GM19099 (cell line): ENCODE measurements around the gene UST.

Experiments used
- POLR2A ChIP-seq: IDR thresholded peaks from 3 replicates; pipeline ENCODE4 v1.6.1; 2011; ENCODE audit warnings: low read depth; ENCODE audit not compliant: insufficient read length; ENCODE audit errors: extremely low read depth

UST gene

DNA sequence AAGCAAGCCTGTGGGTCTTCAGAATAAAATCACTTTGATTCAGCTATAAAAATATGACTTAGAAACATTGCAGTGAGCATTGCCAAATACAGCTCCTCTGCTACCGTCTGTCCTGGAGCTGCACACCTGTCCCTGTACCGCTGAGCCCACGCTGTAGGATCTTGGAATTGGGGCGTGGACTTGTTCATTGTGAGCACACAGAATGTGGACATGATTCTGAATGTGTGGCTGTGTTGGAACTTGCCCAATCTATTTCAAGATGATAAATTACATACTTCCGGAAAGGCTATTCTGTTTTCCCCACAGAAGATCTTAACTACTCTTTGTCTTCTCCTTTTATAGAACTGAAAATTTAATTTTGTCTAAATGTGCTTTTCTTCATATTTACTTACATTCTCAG is 107.3 kb downstream of the UST start:
- no peak for TF ChIP-seq POLR2A

DNA sequence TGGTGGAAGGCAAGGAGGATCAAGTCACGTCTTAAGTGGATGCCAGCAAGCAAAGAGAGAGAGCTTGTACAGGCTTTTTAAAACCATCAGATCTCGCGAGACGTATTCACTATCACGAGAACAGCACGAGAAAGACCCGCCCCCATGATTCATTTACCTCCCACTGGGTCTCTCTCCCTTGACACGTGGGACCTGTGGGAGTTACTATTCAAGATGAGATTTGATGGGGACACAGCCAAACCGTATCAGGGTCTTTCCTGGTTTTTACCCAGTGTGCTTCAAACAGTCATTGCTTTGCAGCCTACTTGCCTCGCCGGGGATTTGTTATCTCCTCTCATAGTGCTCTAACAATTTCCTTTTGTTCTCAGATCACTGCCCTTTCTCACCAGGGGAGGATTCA is 108.2 kb downstream of the UST start:
- no peak for TF ChIP-seq POLR2A

DNA sequence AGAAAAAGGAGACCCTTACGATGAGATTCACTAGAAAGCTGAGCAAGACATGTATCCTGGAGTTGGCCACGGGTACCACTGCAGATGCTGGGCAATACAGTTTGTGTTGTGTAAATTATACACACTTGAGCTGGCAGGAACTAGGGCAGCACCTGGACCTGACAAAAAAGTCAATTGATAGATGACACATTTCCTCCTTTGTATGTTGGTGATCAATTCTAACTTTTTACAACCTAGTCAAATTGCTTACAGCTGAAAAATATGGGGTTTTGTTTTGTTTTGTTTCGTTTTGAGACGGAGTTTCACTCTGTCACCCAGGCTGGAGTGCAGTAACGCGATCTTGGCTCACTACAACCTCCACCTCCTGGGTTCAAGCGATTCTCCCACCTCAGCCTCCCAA is 108.9 kb downstream of the UST start:
- TF ChIP-seq POLR2A, result no peak

GRCh38 chr6:148857798-148858390 is 111.1 kb downstream of the UST start:
- TF ChIP-seq POLR2A, result no peak

- no peak for TF ChIP-seq POLR2A
Measured at GRCh38 chr6:148864941-148865340, 118.1 kb downstream of the UST start.

DNA sequence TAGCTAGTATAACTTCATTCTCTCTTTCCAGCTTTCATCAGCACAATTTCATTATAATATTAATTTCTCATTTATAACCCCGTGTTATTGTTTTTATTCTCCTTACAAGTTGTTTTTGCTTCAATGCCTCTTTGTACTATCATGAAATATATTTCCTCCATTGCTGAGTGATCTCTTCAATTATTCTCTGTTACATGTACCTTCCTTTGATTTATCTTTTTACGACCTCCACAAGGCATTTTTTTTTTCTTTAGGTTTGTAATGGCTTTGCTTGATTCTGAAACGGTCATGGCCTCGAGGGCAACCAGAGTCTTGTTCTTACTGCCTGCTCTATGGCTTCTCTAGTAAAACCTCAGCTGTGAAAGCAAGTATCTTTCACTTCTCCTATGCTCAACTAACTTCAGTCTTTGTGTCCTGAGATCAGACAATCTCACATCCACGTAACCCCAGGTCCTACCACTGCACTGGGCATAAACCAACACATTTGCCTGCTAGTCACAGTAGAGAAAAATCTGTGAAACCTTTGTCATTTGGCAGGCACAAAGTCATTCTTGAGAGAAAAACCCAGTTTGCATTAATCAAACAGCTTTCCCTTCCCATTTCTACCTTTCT is 119.9 kb downstream of the UST start:
- no peak for TF ChIP-seq POLR2A

GRCh38 chr6:148867862-148868261 is 121.0 kb downstream of the UST start:
- no peak for TF ChIP-seq POLR2A

GRCh38 chr6:148868314-148868713 is 121.5 kb downstream of the UST start:
- no peak for TF ChIP-seq POLR2A

DNA sequence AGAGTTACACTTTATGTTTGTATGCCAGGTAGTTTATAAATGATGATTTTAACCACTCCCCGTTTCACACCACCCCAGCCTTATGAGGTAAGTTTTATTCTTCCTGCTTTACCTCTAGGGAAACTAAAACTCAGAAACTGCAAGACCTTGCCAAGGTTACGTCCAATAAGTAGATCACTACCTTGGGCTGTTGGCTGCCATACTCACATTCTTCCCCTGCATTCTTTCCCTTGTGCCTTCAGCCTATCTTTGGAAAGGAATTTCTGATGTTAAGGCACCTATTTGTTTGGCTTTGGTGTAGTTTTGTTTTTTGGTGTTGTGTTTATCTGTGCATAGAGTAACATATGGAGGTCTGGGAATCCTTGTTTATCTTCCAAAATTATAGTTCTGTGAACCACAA is 122.1 kb downstream of the UST start:
- TF ChIP-seq POLR2A, result no peak

GRCh38 chr6:148869585-148869984 is 122.8 kb downstream of the UST start:
- no peak for TF ChIP-seq POLR2A

DNA sequence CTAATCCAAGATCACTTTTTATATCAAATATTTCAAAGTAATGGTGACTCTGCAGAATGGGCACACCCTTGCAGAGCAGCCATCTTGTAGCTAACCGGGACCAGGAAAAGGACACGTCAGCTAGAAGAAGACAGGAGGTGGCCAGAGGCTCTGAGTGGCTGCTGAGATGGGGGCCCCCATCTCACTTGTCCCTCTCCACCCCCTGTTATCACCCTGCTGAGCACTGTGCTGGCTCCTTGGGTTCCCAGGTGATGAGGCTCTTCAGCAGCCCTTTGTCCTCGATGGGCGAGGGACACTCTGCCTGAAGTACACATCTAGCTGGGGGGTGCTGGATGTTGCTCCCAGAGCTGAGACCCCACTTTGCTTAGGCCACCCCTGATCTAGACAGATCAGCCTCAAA is 126.3 kb downstream of the UST start:
- no peak for TF ChIP-seq POLR2A

DNA sequence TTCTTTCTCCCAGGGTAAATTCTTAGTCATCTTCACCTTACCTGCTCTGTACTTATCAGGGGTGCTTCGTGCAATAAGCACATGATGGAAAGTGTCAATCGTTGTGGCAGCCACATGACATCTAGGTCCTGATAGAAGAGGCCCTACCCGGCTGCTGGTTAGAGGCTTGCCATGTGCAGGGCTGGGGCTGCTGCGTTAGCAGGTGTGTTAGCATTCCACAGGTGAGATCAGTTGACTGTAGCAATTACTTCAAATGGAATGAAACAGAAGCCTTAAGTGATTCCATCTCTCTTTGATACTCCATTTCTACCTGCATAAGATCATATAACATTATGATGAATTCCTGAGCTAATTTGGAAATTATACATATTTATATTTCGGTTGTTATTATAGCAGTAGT is 127.0 kb downstream of the UST start:
- no peak for TF ChIP-seq POLR2A

GRCh38 chr6:148874698-148875293 is 128.0 kb downstream of the UST start:
- TF ChIP-seq POLR2A, result no peak

- no peak for TF ChIP-seq POLR2A
Measured at GRCh38 chr6:148878683-148879082, 131.9 kb downstream of the UST start.

DNA sequence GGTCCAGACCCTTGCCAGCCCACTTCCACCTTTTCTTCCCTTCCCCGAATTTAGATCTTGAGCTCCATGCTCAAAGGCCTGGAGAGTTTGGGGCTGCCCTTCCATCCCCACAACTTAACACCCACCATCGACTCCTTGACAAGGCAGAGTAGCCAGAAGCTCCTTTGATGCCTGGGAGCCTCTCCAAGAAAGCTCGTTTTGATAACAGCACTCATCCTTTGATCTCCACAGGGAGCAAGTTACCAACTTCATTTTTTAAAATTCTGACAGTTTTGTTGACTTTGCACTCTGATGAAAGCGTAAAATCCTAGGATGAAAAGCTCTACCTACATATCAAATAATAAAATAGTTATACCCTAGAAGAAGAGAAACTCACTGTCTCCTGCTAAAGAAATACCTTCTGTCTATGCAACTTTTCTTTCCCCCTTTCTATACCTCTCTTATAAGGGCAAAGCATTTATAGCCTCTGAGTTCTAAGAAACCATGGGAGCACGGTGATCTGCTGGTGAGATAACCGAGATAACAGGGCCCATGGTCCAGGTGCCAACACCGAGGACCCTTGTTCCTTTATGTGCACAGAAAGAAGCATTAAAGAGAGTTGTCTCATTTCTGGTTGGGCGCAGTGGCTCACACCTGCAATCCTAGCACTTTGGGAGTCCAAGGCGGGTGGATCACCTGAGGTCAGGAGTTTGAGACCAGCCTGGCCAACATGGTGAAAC is 134.9 kb downstream of the UST start:
- TF ChIP-seq POLR2A, result no peak

DNA sequence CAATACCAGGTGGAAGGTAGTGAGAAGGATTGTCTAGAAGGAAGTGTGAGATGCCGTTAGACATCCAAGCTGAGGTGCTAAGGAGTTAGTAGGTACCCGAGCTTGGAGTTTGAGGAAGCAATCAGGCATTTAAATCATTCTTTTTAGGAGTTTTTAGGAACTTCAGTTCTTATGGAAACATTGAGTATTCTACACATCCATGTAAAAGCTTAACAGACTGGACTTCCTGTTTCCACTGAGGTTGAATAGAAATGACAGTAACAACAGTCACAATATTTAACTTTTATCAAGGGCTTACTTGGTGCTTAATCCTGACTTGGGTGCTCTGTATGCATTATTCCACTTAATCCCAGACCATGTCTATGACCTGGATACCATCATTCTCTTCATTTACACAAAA is 136.4 kb downstream of the UST start:
- TF ChIP-seq POLR2A, result no peak
